A673 (cell line): ENCODE measurements around the gene C14orf132.

Experiments used
- EZH2 ChIP-seq: fragments of 200-600 bp; sonication (generic); IDR thresholded peaks from 2 replicates; pipeline ENCODE4 v1.6.1; 2017; ENCODE audit warnings: borderline replicate concordance, low read depth, mild to moderate bottlenecking, mixed read lengths, antibody characterized with exemption, low read length; ENCODE audit not compliant: poor library complexity, severe bottlenecking
- TF ChIP-seq, protein P1 (sequence below): fragments of 300-800, 200-600 bp; sonication (generic); conservative IDR thresholded peaks from 2 replicates; pipeline ENCODE4 v1.5.1; 2017; ENCODE audit warnings: low read depth, mild to moderate bottlenecking, antibody characterized with exemption, low read length, moderate library complexity, mixed read lengths

GRCh38 chr14:96050482-96050881 is 11.3 kb downstream of the C14orf132 start:
- TF ChIP-seq, protein P1, sequence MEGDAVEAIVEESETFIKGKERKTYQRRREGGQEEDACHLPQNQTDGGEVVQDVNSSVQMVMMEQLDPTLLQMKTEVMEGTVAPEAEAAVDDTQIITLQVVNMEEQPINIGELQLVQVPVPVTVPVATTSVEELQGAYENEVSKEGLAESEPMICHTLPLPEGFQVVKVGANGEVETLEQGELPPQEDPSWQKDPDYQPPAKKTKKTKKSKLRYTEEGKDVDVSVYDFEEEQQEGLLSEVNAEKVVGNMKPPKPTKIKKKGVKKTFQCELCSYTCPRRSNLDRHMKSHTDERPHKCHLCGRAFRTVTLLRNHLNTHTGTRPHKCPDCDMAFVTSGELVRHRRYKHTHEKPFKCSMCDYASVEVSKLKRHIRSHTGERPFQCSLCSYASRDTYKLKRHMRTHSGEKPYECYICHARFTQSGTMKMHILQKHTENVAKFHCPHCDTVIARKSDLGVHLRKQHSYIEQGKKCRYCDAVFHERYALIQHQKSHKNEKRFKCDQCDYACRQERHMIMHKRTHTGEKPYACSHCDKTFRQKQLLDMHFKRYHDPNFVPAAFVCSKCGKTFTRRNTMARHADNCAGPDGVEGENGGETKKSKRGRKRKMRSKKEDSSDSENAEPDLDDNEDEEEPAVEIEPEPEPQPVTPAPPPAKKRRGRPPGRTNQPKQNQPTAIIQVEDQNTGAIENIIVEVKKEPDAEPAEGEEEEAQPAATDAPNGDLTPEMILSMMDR: no peak
- TF ChIP-seq EZH2: no peak
